ENCODE results near the gene CRADD. TPM values are rescaled to one million over a fixed set of nuclear protein-coding genes. Genes with fewer than 3 reads are reported as not detected.

CRADD gene
- total RNA-seq, 2 donors from 2014 or later = 11.9 to 12.2 TPM

DNA sequence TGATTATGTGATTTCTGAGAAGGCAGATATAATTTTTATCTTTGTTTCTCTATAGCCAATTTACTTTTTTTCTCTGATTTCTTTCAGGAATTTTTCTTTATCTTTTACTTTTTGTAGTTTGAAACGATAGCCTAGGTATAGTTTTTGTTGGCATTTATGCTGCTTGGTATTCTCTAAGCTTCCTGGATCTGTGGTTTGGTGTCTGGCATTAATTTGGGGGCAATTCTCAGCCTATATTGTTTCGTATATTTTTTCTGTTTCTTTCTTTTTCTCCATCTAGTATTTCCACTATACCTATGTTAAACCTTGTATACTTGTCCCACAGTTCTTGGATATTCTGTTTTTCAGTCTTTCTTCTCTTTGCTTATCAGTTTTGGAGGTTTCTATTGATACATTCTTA is 45.0 kb downstream of the CRADD start:
- Mint-ChIP-seq H3K4me1 (ENCODE audit: low read depth in 2 of 2) (peaks cover 6 to 13% of the 10 kb centered on the region in 2 donors), H3K36me3 (peaks cover 17% of the 10 kb centered on the region), H3K4me3 (no peak overlapping the region), H3K9me3 (peaks cover 7% of the 10 kb centered on the region), H3K27ac (no peak overlapping the region), H3K27me3 (no peaks in the 10 kb centered on the region)
- DNase-seq (ENCODE audit: low spot score) = no peak
- ATAC-seq = no peak

DNA sequence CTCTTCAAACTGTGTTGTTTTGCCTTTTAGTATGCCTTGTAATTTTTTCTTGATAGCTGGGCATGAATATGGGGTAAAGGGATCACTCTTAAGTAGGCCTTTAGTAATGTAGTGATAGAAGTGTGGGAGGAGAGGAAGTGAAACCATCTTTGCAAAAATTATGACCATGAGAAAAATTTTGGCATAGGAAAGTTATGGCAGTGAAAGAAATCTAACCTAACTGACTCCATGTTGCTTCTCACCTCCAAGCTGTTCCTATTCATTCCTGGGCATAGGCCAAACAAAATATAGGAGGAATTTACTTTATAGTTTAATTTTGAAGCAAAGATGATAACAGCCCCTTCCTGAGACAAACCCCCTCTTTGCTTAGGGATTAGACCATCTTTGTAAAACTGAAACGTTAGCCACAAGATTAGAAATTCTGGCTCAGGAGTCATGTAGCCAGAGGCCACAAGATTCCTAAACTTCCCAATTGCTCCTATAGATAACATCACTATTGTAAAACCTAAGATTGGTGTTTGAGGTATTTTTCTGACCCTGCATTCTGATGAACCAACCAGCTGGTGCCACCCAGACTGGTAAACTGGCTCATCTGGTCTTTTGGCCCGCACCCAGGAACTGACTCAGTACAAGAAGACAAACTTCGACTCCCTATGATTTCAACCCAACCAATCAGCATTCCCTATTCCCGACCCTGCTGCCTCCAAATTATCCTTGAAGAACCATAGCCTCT is 45.8 kb downstream of the CRADD start:
- Mint-ChIP-seq H3K36me3 (peaks cover 17% of the 10 kb centered on the region), H3K9me3 (peaks cover 7% of the 10 kb centered on the region), H3K27me3 (no peaks in the 10 kb centered on the region), H3K4me1 (ENCODE audit: low read depth in 2 of 2) (peaks cover 10 to 16% of the 10 kb centered on the region in 2 donors), H3K4me3 (no peak overlapping the region), H3K27ac (no peak overlapping the region)
- DNase-seq (ENCODE audit: low spot score) (no peak), ATAC-seq (no peak)

DNA sequence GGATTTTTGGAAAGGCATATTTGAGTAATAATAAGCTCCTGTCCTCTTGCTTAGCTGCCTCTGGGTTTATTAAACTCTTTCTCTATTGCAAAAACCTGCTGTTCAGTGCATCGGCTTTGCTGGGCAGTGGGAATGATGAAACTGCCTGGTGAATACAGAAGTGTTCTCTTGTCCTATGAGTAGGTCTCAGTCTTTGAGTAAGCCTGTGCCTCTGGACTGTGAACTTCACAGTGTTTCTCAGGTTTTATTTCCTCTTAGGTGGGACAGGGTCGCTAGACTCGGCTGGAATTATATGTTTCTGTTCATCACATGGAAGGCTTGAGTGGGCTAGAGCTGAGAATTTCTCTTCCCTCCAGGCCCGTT is 46.4 kb downstream of the CRADD start:
- Mint-ChIP-seq H3K27me3 (no peaks in the 10 kb centered on the region), H3K4me3 (no peak overlapping the region), H3K4me1 (ENCODE audit: low read depth in 2 of 2) (peaks cover 10 to 16% of the 10 kb centered on the region in 2 donors), H3K36me3 (peaks cover 17% of the 10 kb centered on the region), H3K9me3 (peaks cover 7% of the 10 kb centered on the region), H3K27ac (no peak overlapping the region)
- DNase-seq (ENCODE audit: low spot score) = no peak
- no peak for ATAC-seq

DNA sequence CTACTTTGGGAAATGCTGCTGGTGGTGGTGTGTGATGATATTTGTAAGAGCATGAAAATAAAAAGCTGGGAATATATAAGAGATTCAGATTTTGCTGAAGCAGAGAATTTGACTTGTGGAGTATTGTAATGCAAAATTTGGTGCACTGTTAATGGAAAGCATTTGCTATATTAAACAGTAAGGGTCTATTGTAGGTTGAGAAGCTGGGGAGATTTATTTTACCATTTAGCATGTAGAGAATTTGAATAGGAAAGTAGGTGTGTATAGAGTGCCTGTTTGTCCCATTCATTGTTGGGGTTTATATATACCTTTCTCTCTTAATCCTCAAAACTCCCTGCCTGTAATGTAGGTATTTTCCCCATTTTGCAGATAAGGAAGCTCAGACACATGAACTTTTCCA is 48.4 kb downstream of the CRADD start:
- H3K9me3 Mint-ChIP-seq = peaks cover 7% of the 10 kb centered on the region
- no peak overlapping the region for H3K27ac Mint-ChIP-seq

DNA sequence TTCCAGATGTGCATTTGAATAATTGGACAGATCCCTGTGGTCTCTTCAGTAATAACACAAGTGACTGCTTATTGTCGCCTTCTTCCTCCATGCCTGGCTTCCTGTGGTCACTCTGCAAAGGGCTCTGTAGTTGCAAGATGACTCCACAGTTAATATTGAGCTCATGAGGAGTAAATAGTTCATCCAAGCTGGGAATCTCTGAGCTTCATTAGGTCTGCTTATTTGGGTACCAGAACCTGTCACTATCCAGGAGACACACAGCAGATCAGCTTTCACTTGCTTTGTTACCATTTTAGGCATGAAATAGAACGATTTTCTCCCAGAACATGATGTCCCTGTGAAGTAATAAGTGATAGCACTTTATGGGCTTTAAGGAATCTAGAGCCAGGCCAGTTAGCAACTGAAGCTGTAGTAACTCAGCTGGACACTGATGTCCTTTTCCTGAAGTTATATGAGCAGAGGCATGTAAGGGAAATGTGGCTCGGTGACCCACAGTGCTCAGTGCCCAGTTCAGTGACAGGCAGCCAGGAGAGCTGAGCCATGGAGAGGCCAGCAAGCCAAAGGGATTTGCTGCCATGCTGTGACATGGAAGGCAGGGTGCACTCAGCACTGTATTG is 50.1 kb downstream of the CRADD start:
- no peak overlapping the region for H3K4me3 Mint-ChIP-seq
- H3K27me3 Mint-ChIP-seq = no peaks in the 10 kb centered on the region
- H3K9me3 Mint-ChIP-seq = peaks cover 4% of the 10 kb centered on the region
- DNase-seq (ENCODE audit: low spot score) (no peak), ATAC-seq (peak in 1 of 2 donors; percentile 28)
- H3K27ac Mint-ChIP-seq = no peak overlapping the region
- peaks cover 10 to 14% of the 10 kb centered on the region in 2 donors for H3K4me1 Mint-ChIP-seq (ENCODE audit: low read depth in 2 of 2)
- peaks cover 6% of the 10 kb centered on the region for H3K36me3 Mint-ChIP-seq

More for the DNA sequence above, 48.4 kb downstream of the CRADD start:
- Mint-ChIP-seq H3K36me3 (peaks cover 13% of the 10 kb centered on the region), H3K27me3 (no peaks in the 10 kb centered on the region), H3K4me1 (ENCODE audit: low read depth in 2 of 2) (peaks cover 10 to 16% of the 10 kb centered on the region in 2 donors), H3K4me3 (no peak overlapping the region)
- DNase-seq (ENCODE audit: low spot score) (no peak), ATAC-seq (no peak)

DNA sequence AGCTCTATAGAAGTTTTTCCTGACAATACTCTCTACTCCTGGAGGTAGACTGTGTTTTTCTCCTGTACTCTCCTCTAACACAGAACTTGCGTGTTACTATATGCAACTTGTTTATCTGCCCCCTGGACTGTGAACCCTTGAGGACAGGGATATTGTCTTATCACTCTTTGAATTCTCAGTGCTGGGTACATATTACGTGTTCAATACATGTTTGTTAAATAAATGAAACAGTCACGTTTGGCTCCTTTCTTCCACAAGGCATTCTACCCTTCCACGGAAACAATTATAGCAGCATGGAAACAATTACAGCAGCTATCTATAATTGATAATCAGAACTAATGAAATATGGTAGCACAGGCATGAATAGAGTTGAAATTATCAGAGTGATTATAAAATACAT is 50.7 kb downstream of the CRADD start:
- Mint-ChIP-seq H3K4me3 (no peak overlapping the region), H3K9me3 (peaks cover 3% of the 10 kb centered on the region), H3K27me3 (no peaks in the 10 kb centered on the region), H3K27ac (no peak overlapping the region), H3K4me1 (ENCODE audit: low read depth in 2 of 2) (peaks cover 10% of the 10 kb centered on the region in 2 donors), H3K36me3 (peaks cover under 1% of the 10 kb centered on the region)
- no peak for ATAC-seq
- DNase-seq (ENCODE audit: low spot score) = no peak

DNA sequence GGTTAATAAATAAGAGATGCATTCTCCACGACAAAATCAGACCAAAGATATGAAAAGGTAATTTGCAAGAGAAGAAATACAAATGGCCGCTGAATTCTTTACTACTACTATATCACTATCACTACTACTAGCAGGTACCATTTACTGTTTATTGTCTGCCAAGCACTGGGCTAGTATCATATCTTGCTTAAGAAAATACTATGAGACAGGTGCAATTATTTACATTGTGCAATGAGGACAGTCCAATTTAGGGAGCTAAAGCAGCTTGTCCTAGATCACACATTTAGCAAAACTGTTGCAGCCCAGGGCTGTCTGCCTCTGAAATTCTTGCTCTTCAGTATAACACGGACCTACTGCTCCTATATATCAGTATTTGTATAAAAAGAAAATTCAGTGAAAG is 52.8 kb downstream of the CRADD start:
- no peaks in the 10 kb centered on the region for H3K9me3 Mint-ChIP-seq
- ATAC-seq (no peak), DNase-seq (ENCODE audit: low spot score) (no peak)
- H3K27me3 Mint-ChIP-seq = no peaks in the 10 kb centered on the region
- no peak overlapping the region for H3K27ac Mint-ChIP-seq
- no peaks in the 10 kb centered on the region for H3K36me3 Mint-ChIP-seq
- H3K4me3 Mint-ChIP-seq = no peak overlapping the region
- H3K4me1 Mint-ChIP-seq (ENCODE audit: low read depth in 2 of 2) = peaks cover 10 to 14% of the 10 kb centered on the region in 2 donors

DNA sequence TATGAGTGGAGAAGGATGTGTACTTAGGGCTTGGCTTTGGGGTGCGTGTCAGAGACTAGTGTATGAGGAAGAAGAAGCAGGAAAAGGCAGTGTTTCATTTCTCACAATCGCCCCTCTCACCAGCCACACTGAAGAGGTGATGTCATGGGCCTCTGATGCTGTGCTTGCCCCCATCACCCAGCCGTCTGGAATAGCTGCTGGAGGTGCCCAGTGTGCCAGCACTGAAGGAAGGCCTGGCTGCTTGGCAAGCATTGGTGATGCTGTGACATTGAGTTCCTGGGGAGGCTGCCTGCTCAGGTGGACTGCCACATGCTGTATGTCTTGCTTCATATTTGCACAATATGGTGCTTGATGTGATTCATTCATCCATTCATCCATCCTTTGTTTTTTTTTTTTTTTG is 56.2 kb downstream of the CRADD start:
- peak overlapping the region in 1 of 2 donors; percentile 48 for H3K27ac Mint-ChIP-seq
- no peak for DNase-seq (ENCODE audit: low spot score)
- H3K36me3 Mint-ChIP-seq = no peaks in the 10 kb centered on the region
- peaks cover 0 to 9% of the 10 kb centered on the region in 2 donors for H3K4me1 Mint-ChIP-seq (ENCODE audit: low read depth in 2 of 2)
- peak; percentile 24 to 56 for ATAC-seq
- H3K9me3 Mint-ChIP-seq = no peaks in the 10 kb centered on the region
- H3K4me3 Mint-ChIP-seq = no peak overlapping the region
- H3K27me3 Mint-ChIP-seq = no peaks in the 10 kb centered on the region

DNA sequence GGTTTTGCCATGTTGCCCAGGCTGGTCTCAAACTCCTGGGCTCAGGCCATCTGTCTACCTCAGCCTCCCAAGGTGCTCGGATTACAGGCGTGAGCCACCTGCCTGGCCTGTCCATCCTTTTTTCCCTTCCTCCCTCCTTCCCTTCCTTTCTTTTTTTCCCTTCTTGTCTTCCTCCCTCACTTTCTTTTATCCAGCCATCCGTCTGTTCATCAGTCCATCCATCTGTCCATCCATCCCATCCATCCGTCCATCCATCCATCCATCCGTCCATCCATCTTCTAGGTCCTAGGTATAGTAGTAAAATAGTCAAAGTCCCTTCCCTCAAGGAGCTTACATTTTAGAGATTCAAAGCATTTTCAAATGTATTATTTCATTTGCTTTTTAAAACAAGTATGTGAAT is 56.8 kb downstream of the CRADD start:
- Mint-ChIP-seq H3K9me3 (no peaks in the 10 kb centered on the region), H3K27me3 (no peaks in the 10 kb centered on the region), H3K27ac (no peak overlapping the region), H3K36me3 (no peaks in the 10 kb centered on the region), H3K4me3 (no peak overlapping the region), H3K4me1 (ENCODE audit: low read depth in 2 of 2) (peaks cover 0 to 13% of the 10 kb centered on the region in 2 donors)
- DNase-seq (ENCODE audit: low spot score) = no peak
- ATAC-seq = no peak

DNA sequence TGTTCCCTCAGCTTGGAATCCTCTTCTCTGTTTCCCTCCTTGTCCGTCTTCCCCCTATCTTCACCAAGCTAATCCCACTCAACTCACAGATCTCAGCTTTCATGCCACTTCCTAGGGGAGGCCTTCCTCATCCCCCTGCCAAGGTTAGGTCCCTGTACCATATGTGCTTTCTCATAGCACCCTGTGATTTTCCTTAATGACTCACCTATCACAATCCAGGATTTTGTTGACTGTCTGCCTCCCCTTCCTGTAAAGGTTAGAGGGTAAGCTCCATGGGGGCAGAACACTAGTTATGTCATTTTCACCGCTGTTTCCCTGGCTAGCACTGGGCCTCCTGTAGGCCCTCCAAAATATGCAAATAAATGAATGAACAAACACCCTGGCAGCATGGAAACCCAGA is 57.6 kb downstream of the CRADD start:
- Mint-ChIP-seq H3K27ac (no peak overlapping the region), H3K27me3 (no peaks in the 10 kb centered on the region), H3K4me3 (no peak overlapping the region), H3K9me3 (no peaks in the 10 kb centered on the region), H3K4me1 (ENCODE audit: low read depth in 2 of 2) (peaks cover 0 to 13% of the 10 kb centered on the region in 2 donors), H3K36me3 (no peaks in the 10 kb centered on the region)
- DNase-seq (ENCODE audit: low spot score) (no peak), ATAC-seq (no peak)

DNA sequence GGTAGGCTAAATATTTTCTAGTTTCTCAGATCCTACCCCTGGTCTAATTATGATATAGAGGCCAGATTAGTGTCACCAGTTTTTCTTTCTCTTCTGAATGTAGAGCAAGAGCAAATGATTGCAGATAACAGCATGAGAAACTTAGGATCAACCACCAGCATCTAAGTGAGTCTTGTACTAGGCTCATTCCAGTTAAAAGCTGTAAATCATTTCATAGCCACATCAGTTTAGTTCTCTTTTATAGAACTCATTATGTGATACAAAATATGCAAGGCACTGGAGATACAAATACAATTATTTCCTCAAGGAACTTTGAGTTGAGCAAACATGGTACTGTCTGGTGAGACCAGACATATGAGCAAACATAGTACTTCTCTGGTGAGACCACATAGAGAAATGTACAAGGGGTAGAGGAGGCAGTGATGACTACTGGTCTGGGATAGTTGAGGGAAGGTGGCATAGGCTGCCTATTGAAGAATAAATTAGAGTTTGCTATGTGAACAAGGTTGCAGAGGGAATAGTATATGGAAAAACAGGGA is 59.5 kb downstream of the CRADD start:
- H3K4me3 Mint-ChIP-seq = no peak overlapping the region
- peak overlapping the region in 1 of 2 donors; percentile 5 for H3K27ac Mint-ChIP-seq
- ATAC-seq (peak in 1 of 2 donors; percentile 44), DNase-seq (ENCODE audit: low spot score) (no peak)
- H3K27me3 Mint-ChIP-seq = no peaks in the 10 kb centered on the region
- no peaks in the 10 kb centered on the region for H3K9me3 Mint-ChIP-seq
- H3K36me3 Mint-ChIP-seq = no peaks in the 10 kb centered on the region
- H3K4me1 Mint-ChIP-seq (ENCODE audit: low read depth in 2 of 2) = peaks cover 10 to 22% of the 10 kb centered on the region in 2 donors

DNA sequence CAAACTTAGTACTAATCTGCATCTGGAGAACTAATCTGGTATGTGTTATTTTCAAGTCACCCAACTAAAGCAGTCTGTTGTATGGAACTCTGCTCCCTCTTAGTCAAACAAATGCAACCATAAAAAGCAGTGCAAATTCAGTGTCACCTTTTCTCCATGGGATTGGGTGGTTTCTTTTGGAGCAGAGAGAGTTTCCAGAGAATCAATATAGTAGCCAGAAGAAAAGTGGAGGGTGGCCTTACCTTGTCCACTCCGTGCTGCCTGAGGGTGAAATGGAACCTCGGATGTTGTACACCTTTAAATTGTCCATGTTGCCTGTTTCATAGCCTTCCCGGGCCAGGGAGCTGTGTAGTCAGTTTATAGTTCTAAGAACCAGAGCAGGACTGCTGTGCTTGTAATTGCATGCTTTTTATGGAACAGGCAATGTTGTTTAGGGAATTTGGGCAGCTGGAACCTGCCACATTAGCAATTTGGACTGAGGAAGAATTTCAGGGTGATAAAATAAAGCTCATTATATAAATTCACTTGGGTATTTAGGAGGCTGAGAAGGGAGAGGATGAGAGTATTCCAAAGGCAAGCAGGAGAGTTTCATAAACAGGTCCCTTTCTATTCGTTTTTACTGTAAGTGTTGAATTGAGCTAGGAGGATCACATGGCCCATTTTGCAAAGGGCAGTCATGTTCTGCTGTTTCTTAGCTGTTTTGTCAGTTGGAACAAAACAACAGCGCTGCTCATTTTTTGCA is 60.5 kb downstream of the CRADD start:
- no peak for ATAC-seq
- no peak for DNase-seq (ENCODE audit: low spot score)
- Mint-ChIP-seq H3K36me3 (no peaks in the 10 kb centered on the region), H3K4me3 (no peak overlapping the region), H3K27ac (peak overlapping the region in 1 of 2 donors; percentile 61), H3K4me1 (ENCODE audit: low read depth in 2 of 2) (peaks cover 16 to 28% of the 10 kb centered on the region in 2 donors), H3K27me3 (no peaks in the 10 kb centered on the region), H3K9me3 (no peaks in the 10 kb centered on the region)

DNA sequence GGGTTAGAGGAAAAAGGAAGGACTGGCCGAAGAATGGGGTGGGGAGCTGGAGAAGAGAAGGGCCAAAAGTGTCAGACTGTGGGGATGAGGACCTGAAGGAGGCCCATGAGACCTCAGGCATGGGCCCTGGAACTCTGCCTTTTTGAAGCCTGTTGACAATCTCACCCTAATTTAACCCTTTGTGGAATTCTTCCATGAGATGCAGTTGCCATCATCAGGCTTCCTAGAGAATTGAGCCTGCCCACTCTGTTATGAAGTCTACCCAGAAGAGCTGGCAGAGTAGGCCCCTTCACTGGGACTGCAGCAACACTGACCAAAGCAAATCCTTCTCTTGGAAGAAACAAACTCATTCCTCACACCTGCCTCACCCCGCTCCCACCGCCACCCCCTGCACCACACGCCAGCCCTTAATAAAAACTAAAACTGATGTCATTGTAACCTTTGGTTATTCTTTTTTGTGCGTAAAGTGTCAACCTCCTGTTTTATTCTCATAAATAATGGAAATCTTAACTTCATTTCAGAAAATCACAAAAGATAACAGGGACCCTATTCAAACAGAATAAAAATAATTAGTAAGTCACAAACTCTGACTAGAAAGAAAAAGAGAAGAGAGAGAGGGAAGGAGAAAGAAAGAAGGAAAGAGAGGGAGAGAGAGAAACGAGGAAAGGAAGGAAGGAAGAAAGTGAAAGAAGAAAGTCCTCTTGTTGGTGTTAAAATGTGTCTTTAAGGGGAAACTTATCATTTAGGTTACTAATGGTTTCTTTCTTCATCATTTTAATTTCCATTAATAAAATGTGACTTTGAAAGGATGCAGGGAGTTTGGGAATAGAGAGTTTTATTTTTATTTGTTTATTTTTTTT is 61.3 kb downstream of the CRADD start:
- DNase-seq (ENCODE audit: low spot score) = no peak
- Mint-ChIP-seq H3K4me1 (ENCODE audit: low read depth in 2 of 2) (peaks cover 24 to 29% of the 10 kb centered on the region in 2 donors), H3K4me3 (peak overlapping the region; percentile 2), H3K27ac (peak overlapping the region in 1 of 2 donors; percentile 72), H3K27me3 (no peaks in the 10 kb centered on the region), H3K36me3 (no peaks in the 10 kb centered on the region), H3K9me3 (no peaks in the 10 kb centered on the region)
- ATAC-seq = no peak
